GM21526 (cell line): ENCODE measurements around the gene YTHDF1.

ENCODE experiments used
- ATAC-seq: cut with Tn5 transposase; IDR thresholded peaks from one replicate; pipeline ENCODE4 v1.9.1; 2021; ENCODE audit warnings: moderate library complexity; ENCODE audit not compliant: unreplicated experiment, low FRiP score

Gene YTHDF1

GRCh38 chr20:63214514-63214913, 1.4 kb downstream of the YTHDF1 start:
- no peak for ATAC-seq

DNA sequence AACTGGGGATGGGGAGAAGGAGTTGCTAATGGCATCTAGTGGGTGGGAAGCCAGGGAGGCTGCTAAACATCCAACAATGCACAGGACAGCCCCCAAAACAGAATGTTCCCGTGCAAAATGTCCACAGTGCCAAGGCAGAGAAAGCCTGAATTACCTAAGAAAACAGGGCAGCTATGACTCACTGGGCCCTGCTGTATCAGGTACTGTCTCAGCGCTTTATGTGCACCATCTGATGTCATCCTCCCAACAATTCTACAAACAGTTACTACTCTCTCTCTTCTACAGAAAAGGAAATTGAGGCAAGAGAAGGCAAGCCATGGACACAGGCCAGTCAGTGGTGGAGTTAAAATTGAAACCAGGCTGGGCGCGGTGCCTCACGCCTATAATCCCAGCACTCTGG, 3.1 kb downstream of the YTHDF1 start:
- no peak for ATAC-seq

DNA sequence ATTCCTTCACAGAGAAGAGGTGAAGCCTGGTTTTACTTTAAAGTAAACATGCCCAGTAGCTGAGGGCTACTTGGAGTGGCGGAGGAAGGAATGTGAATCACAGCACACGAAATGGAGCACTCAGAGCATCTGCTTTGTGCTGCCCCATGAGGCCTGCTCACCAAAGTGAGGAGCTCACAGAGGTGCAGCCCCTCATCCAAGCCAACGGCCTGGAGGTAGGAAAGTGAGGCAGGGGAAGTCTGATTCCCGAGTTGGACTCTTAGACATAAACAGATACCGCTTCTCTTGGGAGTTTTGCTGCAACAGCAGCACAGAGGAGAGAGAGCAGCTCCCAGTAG, 3.6 kb downstream of the YTHDF1 start:
- no peak for ATAC-seq

DNA sequence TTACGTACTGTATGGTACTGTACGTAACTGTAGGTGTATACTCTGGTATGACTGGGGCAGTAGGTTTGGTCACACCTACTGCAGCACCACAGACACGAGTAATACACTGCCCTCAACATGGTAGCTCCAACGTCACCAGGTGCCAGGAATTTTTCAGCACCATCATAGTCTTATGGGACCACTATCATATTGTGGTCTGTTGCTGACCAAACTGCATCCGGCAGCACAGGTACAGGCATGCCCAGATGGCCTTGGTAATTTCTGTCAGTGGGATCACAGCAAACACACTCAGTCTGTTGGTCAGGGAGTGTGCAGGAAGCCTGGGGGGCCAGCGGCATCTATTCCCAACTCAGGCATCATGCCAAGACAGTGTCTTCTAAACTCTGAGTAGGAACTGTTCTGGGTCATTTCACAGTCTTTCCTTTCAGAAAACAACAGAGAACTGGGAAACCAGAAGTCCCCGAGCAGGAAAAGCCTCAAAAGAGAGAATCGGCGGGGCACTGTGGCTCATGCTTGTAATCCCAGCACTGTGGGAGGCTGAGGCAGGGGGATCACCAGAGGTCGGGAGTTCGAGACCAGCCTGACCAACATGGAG, 5.8 kb downstream of the YTHDF1 start:
- ATAC-seq: no peak

DNA sequence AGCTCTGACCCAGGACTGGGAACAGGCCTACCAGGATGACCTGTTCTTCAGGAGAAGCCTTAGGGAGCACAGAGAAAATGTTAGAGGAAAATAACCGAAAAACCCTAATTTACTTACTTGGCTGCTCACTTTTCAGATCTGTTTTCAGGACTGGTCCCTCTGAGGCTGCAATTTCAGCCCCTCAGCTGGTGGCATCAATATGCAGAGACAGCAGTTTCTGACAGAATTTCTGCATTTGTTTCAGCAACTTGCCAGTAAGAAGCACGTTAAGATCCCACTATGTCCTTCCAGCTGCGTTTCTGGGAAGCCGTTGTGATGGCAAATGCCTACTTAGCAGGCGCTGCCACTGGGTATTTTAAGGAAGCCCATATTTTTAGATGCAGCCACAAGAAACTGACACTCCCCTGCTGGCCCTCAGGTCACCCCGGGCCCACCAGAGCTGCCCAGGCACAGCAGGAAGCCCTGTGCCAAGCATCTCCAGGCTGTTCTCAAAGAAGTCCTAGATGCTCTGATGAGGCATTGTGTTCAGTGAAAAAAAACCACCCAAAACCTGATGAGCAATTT, 7.5 kb downstream of the YTHDF1 start:
- ATAC-seq: no peak

GRCh38 chr20:63206878-63207277, 9.1 kb downstream of the YTHDF1 start:
- ATAC-seq: no peak

GRCh38 chr20:63205896-63206295, 10.0 kb downstream of the YTHDF1 start:
- ATAC-seq: no peak

- ATAC-seq: no peak
Observed at GRCh38 chr20:63204362-63204761, 11.6 kb downstream of the YTHDF1 start.

DNA sequence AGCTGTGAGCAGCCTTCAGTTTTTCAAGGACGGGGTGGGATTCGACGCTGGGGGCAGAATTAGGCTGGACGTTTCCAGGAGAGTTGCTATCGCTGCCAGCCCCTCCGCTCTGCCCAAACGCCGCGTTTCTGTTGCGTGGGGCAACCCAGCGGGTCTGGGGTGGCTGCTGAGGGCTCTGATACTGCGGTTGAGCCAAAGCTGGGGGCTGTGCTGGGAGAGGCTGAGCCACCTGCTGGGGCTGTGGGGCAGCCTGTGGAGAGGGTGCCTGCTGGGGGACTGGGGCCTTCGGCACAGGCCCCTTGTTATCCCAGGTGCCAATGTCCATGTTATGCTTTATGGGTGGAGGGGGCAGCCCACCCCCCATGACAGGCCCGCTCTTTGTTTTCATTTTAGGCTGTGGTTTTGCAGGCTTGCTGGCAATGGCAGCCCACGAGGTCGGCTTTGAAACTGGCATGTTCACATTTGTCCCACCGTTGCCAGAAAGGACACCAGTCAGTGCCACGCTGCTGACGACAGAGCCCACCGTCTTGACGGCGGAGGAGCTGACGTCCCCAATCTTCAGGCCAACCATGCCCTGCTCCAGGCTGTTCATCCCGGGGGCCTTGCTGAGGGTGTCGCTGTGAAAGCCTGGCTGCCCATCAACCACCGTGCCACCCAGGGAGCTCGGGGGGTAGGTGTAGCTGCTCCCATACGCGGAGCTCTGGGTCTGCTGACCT, 13.0 kb downstream of the YTHDF1 start:
- ATAC-seq: no peak

GRCh38 chr20:63202021-63202420, 13.9 kb downstream of the YTHDF1 start:
- no peak for ATAC-seq

DNA sequence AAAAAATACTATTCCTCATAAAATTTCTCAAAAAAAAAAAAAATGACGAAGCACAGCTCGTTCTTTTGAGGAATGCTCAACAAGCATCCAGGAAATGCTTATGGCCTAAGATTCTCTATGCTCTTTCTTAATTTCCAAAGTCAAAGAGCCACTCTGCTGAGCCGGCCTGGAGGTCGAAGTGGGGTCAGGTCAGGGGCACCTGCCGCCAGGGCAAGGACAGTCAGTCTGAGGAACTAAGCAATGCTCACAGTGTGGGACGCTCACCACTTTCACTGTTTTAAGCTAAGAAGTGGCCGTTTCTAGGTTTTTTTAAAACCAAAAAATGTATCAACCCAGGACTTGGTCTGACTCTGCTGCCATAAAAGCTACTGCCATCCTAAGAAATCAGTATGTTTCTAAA, 17.3 kb downstream of the YTHDF1 start:
- no peak for ATAC-seq

GRCh38 chr20:63196768-63197470, 19.0 kb downstream of the YTHDF1 start:
- no peak for ATAC-seq

DNA sequence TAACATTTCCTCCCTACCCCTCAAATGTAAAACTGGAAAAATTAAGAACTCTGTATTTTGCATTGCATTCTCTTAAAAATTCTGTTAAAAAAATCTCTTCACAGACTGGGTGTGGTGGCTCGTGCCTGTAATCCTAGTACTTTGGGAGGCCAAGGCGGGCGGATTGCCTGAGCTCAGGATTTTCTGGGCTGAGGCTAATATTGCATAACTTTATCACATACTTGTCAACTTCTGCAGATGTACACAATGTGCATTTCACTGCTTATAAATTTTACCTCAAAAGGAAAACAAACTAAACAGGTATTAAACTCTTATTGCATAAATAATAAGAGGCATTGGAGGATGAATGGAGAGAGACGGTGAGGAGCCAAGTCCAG, 21.1 kb downstream of the YTHDF1 start:
- no peak for ATAC-seq

DNA sequence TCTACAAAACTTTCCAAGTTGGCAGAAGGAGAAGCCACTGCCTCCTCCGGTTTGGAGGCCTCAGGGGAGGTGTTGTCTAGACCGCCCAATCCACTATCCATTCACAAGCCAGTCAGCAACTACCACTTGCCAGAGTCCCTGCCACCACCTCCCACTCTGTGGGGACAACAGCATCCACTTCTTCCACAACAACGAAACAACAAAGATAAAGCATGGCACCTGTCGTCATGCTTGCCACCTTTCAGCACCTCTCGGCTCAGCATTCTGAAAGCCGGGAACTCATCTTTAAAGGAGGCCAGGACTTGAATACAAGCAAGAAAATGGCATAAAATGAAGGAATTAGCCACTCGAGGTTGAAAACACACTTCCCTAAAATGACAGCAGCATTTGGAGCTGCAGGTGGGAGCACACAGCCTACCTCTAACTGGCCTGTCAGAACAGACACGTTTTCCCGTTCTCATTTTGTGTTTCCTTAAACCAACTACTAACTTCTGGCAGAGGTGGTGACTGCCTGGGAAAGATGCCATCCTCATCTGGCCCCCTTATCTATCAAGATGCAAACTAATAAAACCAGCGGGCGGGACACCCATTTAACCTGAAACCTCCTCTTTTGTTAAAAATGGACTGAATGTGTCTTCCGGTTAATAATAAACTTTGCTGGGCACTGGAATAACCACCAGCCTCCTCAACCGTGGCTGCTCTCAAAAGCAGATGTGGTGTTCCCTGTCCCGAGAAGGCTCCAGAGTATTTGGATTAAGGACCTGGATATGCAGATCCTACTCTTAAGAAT, 21.7 kb downstream of the YTHDF1 start:
- no peak for ATAC-seq

DNA sequence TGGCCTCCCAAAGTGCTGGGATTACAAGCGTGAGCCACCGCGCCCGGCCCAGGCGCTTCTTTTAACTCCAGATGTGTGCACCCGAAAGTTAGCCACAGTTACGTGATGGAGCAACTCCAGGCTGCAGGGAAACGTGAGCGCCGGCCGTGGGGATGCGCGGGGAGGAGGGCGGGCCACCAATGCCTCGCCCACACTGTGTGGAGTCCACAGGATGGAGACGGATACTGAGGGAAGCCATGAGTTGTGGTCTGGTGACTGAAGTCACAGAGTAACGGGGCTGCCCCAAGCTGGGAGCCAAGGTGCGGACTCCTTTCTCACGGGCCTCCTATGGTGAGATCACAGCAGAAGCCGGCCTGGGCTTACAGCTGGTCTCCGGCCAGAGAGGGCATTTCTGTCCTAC, 23.2 kb downstream of the YTHDF1 start:
- ATAC-seq: no peak

GRCh38 chr20:63191400-63191799, 24.5 kb downstream of the YTHDF1 start:
- ATAC-seq: no peak

DNA sequence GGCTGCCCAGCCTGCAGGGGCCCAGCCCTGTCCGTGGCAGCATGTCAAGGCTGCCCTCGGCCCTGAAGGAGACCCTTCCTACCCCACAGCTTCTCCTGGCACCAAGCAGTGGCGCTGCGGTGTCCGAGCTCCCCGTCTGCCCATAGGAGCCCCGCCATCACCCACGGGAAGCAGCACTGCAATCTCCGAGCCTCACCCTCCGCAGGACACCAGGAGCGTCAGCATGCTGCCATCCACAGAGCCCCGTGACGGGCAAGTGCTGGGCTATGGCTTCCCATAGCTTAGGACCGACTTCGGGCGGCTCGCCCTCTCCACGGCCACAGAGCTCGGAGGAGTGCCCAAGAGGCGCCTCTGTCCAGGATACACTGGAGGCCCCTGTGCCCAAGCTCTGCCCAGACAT, 25.1 kb downstream of the YTHDF1 start:
- ATAC-seq: no peak

DNA sequence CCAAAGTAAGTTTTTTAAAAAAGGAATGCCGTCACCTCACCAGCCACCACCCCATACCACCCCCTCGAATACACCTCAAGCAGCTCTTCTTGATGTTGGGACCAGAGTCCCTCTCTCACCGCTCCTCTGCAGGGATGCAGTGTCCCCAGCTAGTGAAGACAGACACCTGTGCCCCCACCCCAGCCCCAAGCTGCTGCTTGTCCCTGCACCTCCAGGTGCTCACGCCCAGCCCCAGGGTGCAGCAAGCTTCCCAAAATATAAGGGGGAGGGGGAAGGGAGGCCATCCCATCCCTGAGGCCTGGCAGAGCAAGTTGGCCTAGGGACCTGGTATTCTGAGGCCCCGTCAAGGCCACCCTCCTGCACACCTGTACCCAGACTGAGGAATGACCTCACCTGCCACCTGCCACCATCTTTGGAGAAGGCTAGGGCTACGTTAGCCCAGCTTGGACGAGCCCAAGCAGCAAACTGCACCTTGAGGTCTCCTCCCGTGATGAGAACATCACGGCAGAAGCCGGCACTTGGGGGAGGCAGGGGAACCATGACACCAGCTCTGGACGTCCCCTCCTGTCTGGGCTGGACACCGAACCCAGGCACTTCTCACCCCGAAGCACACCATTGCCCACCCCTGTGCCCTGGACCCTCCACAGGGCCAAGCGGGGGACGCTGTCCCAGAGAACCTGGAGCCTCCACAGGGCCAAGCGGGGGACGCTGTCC, 25.9 kb downstream of the YTHDF1 start:
- no peak for ATAC-seq

- no peak for ATAC-seq
Observed at GRCh38 chr20:63189322-63189642, 26.6 kb downstream of the YTHDF1 start.

DNA sequence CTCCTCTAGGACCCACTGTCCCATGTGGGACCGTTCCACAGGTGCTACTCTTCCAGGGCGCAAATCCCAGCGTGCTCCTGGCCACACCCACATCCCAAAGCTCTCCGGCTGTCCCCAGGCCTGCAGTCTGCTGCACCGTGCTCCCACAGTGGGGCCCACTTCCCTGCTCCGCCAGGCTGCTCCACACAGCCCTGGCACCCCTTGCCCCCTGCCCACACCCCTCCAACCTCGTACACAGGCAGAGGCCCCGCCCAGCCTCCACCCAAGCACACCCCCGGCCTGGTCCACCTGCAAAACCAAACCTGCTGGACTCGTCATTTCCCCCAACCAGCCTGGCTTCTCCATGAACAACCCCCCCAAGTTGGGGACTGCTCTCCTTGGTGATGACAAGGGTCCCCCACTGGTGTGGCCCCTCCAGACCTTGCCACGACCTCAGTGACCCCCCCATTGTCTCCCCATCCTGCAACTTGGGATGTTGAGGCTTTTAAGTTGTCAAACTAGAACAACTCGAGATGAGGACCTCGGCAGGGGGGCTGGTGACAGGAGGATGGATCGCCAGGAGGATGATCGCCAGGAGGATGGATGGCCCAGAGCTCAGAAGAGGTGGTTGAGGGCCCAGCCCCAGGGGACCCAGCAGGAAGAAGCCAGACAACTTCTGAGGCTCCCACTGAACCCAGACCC, 27.1 kb downstream of the YTHDF1 start:
- no peak for ATAC-seq
